Measurements from ENCODE around the gene SLC35E1.

GRCh38 chr19:16540948-16541347 is 31.3 kb downstream of the SLC35E1 start:
- TF ChIP-seq, protein P1, sequence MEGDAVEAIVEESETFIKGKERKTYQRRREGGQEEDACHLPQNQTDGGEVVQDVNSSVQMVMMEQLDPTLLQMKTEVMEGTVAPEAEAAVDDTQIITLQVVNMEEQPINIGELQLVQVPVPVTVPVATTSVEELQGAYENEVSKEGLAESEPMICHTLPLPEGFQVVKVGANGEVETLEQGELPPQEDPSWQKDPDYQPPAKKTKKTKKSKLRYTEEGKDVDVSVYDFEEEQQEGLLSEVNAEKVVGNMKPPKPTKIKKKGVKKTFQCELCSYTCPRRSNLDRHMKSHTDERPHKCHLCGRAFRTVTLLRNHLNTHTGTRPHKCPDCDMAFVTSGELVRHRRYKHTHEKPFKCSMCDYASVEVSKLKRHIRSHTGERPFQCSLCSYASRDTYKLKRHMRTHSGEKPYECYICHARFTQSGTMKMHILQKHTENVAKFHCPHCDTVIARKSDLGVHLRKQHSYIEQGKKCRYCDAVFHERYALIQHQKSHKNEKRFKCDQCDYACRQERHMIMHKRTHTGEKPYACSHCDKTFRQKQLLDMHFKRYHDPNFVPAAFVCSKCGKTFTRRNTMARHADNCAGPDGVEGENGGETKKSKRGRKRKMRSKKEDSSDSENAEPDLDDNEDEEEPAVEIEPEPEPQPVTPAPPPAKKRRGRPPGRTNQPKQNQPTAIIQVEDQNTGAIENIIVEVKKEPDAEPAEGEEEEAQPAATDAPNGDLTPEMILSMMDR (IDR thresholded peaks at IDR 0.05; ENCODE audit: low read depth, low read length, poor library complexity, severe bottlenecking): no peak
- TF ChIP-seq EZH2phosphoT487 (IDR thresholded peaks at IDR 0.05; ENCODE audit: borderline replicate concordance, low read length): no peak
